ENCODE results near the gene EFCAB6. TPM values are rescaled to one million over a fixed set of nuclear protein-coding genes. Genes with fewer than 3 reads are reported as not detected.

Gene EFCAB6
- total and polyA plus RNA-seq, 2 of the 4 experiments (the other 2 are of a cell fraction): 0.44 to 1.1 TPM

DNA sequence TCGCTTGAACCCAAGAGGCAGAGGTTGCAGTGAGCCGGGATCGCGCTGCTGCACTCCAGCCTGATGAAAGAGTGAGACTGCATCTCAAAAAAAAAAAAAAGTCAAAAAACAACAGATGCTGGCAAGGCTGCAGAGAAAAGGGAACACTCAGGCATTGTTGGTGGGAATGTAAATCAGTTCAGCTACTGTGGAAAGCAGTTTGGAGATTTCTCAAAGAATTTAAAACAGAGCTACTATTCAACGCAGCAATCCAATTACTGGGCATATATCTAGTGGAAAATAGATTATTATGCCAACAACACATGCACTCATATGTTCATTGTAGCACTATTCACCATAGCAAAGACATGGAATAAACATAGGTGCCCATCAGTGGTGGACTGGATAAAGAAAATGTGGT lies 89.7 kb downstream of the EFCAB6 start:
- no peaks in the 10 kb centered on the region for H3K36me3 ChIP-seq (ENCODE audit: control insufficient read depth, insufficient read depth, low read length)
- H3K56ac ChIP-seq (ENCODE audit: extremely low read depth, insufficient read depth, low read length): no peak overlapping the region
- WGBS, 2 experiments (ENCODE audit: extremely low coverage in 2 of 2, insufficient read length in 1 of 2): 96% methylated on average over 4 of the region's 5 CpGs; no CpG with 5 or more reads in 1 of the 2 experiments
- no peak overlapping the region for H2BK20ac ChIP-seq (ENCODE audit: low read depth, low read length)
- H3K79me1 ChIP-seq (ENCODE audit: low read depth in 1 of 2, low read length in 2 of 2): no peaks in the 10 kb centered on the region
- no peak overlapping the region for H3K18ac ChIP-seq (ENCODE audit: low read depth, low read length)
- no peak overlapping the region for H3K4me3 ChIP-seq (ENCODE audit: insufficient read depth, low read depth, low read length)
- H4K5ac ChIP-seq (ENCODE audit: low read depth, low read length): no peak overlapping the region
- CTCF ChIA-PET: no interaction called here
- dilution Hi-C loops (cut with HindIII; ENCODE audit: low sequenced_read_pairs, unreplicated experiment) (no loop called here), in situ Hi-C loops (cut with MboI; ENCODE audit: low sequenced_read_pairs) (no loop called here), intact Hi-C loops (cut with micrococcal nuclease) (no loop called here)
- no peak overlapping the region for H3K9ac ChIP-seq (ENCODE audit: low read depth, low read length)
- no peak overlapping the region for H3K4me2 ChIP-seq (ENCODE audit: low read depth, low read length)
- POLR2A ChIA-PET (ENCODE audit: unreplicated experiment): no interaction called here
- no peak overlapping the region for H2AFZ ChIP-seq (replicated peaks; ENCODE audit: low read length, poor library complexity)
- H2BK120ac ChIP-seq (ENCODE audit: low read depth, low read length): no peak overlapping the region
- no peak overlapping the region for H2AK5ac ChIP-seq (ENCODE audit: low read depth, low read length)
- no TSS peak for BruUV-seq (replicated peaks)
- H3K27ac ChIP-seq (ENCODE audit: insufficient read depth, low read length): no peak overlapping the region
- H3K4ac ChIP-seq (ENCODE audit: low read depth, low read length): no peak overlapping the region
- ATAC-seq (ENCODE audit: low read depth) (no peak), DNase-seq (no peak)
- no peaks in the 10 kb centered on the region for H3K9me1 ChIP-seq (ENCODE audit: insufficient read depth, low read length)
- no peaks in the 10 kb centered on the region for H3K9me3 ChIP-seq (ENCODE audit: control insufficient read depth, insufficient read depth, low read length)
- H4K20me1 ChIP-seq (ENCODE audit: insufficient read depth, low read length): no peaks in the 10 kb centered on the region
- H2BK15ac ChIP-seq (ENCODE audit: low read depth, low read length): no peak overlapping the region
- H2BK5ac ChIP-seq (ENCODE audit: low read depth, low read length, poor library complexity, severe bottlenecking): no peak overlapping the region
- peaks cover 2% of the 10 kb centered on the region; the same call in 1 of the 2 replicates for H3K4me1 ChIP-seq (ENCODE audit: control insufficient read depth, insufficient read depth, low read length)
- H4K91ac ChIP-seq (ENCODE audit: insufficient read depth, low read depth, low read length): no peak overlapping the region
- H3K14ac ChIP-seq (replicated peaks; ENCODE audit: low read depth, low read length): no peak overlapping the region
- no peak overlapping the region for H3K23ac ChIP-seq (ENCODE audit: low read depth, low read length)
- TF ChIP-seq MXI1 (IDR thresholded peaks at IDR 0.05; ENCODE audit: borderline replicate concordance, low read depth, low read length) (no peak), RCOR1 (IDR thresholded peaks at IDR 0.05; ENCODE audit: insufficient replicate concordance, low read length) (no peak), CEBPB (IDR thresholded peaks at IDR 0.05; ENCODE audit: low read depth, low read length) (no peak), FOS (IDR thresholded peaks at IDR 0.05; ENCODE audit: low read depth, low read length) (no peak), NFE2L2 (IDR thresholded peaks at IDR 0.05; ENCODE audit: low read depth, low read length) (no peak), SMC3 (IDR thresholded peaks at IDR 0.05; ENCODE audit: low read depth, low read length) (no peak), MAZ (IDR thresholded peaks at IDR 0.05; ENCODE audit: borderline replicate concordance, low read depth, low read length) (no peak), CHD1 (IDR thresholded peaks at IDR 0.05; ENCODE audit: low read depth, low read length) (no peak), MAFK (IDR thresholded peaks at IDR 0.05; ENCODE audit: low read depth, low read length) (no peak)
- TF ChIP-seq, protein P1, sequence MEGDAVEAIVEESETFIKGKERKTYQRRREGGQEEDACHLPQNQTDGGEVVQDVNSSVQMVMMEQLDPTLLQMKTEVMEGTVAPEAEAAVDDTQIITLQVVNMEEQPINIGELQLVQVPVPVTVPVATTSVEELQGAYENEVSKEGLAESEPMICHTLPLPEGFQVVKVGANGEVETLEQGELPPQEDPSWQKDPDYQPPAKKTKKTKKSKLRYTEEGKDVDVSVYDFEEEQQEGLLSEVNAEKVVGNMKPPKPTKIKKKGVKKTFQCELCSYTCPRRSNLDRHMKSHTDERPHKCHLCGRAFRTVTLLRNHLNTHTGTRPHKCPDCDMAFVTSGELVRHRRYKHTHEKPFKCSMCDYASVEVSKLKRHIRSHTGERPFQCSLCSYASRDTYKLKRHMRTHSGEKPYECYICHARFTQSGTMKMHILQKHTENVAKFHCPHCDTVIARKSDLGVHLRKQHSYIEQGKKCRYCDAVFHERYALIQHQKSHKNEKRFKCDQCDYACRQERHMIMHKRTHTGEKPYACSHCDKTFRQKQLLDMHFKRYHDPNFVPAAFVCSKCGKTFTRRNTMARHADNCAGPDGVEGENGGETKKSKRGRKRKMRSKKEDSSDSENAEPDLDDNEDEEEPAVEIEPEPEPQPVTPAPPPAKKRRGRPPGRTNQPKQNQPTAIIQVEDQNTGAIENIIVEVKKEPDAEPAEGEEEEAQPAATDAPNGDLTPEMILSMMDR (conservative IDR thresholded peaks at IDR 0.05; ENCODE audit: low read depth, low read length): no peak
- TF ChIP-seq, protein P2, sequence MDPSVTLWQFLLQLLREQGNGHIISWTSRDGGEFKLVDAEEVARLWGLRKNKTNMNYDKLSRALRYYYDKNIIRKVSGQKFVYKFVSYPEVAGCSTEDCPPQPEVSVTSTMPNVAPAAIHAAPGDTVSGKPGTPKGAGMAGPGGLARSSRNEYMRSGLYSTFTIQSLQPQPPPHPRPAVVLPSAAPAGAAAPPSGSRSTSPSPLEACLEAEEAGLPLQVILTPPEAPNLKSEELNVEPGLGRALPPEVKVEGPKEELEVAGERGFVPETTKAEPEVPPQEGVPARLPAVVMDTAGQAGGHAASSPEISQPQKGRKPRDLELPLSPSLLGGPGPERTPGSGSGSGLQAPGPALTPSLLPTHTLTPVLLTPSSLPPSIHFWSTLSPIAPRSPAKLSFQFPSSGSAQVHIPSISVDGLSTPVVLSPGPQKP (IDR thresholded peaks at IDR 0.05; ENCODE audit: borderline replicate concordance, low read depth, low read length): no peak
- TF ChIP-seq, protein P3, sequence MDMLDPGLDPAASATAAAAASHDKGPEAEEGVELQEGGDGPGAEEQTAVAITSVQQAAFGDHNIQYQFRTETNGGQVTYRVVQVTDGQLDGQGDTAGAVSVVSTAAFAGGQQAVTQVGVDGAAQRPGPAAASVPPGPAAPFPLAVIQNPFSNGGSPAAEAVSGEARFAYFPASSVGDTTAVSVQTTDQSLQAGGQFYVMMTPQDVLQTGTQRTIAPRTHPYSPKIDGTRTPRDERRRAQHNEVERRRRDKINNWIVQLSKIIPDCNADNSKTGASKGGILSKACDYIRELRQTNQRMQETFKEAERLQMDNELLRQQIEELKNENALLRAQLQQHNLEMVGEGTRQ (IDR thresholded peaks at IDR 0.05; ENCODE audit: low read depth, low read length): no peak
- H3K27me3 ChIP-seq (ENCODE audit: control insufficient read depth, insufficient read depth, low read length): no peaks in the 10 kb centered on the region
- H2AK9ac ChIP-seq (replicated peaks; ENCODE audit: low read depth, low read length, poor library complexity): no peak overlapping the region
- no peak overlapping the region for H4K8ac ChIP-seq (ENCODE audit: low read depth in 2 of 2, low read length in 2 of 2)
